NOMO-1 treated with DMSO at 0.1 percent for 48 hours (cell line): Measurements from ENCODE around the gene FAR1.
A peak's percentile ranks its signal among the peaks of the same experiment; 100 is the strongest.
"Not testable (repeated sequence)": the region's sequence is repeated elsewhere in the genome, so short reads cannot be mapped to it uniquely, and the experiment has no call there.

ENCODE experiments used
- DNase-seq: peaks from one replicate; lab custom pipeline; 2025; ENCODE audit not compliant: unreplicated experiment; lab: John Stamatoyannopoulos, UW

Gene FAR1

DNA sequence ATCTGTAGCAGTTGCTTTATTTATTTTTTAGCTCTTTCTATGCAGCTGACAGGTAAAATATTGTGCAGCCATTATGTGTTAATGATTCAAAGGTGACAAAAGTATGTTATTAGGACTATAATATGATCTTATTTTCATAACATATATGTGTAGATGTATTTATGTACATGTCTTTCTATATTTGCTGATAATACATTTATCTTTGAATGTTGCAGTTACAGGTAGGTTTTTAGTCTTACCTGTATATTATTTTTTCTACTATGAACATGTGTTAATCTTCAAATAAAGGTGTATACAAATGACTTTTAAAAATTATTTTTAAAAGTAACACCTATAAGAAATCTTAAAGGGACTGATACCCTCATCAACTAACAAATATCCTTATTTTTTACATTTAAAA, 33.6 kb downstream of the FAR1 start:
- DNase-seq = no peak

DNA sequence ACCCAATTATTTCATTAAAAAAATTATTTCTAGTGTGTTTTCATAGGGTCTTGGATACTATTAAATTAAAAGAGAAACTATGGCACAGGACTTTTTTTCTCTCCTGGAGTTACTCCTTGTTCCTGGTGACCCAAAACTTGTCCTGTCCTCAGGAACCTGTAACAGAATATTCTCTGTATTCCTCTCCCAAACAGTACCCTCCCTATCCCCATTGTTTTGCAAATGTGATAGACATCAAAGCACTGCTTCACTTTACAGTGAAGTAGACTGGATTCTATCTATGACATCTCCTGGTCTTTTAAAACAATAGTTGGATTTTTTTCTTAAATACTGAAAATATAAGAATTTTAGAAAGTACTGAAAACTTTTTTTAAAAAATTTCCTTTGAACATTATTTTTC, 37.2 kb downstream of the FAR1 start:
- no peak for DNase-seq

DNA sequence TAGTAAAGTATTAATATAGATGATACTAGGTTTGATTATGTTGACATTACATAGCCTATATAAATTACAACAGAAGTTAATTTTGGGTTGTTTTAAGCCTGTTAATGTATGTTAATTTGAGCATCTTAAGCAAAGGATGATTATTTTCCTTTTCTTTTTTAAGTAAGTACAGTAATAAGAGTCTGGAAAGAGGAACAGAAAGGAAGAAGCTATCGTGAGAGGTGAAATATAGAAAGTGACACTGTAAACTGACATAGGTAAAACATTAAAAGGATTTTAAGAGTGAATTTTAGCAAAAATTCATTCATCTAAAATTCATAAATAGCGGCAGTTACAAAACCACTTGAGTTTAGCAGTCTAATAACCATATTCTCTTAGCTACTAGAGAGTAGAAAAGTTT, 45.5 kb downstream of the FAR1 start:
- peak; percentile 56 for DNase-seq

DNA sequence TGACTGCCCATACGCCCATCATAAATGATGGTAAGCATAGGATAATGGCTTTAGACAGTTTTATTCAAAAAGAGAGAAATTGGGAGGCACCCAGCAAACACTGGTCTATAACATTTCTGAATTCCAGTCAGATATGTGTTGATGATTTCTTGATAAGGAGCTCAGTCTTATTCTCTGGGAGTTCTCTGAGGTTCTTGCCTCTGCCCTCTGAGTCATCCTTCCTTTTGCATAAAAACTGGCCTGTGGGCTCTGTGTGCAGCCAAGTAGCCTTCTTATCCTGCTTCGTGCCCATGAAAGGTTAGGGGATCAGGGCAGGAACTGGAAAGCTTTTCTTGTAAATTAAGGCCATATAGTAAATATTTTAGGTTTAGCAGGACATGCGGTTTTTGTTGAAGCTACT, 48.9 kb downstream of the FAR1 start:
- no peak for DNase-seq

DNA sequence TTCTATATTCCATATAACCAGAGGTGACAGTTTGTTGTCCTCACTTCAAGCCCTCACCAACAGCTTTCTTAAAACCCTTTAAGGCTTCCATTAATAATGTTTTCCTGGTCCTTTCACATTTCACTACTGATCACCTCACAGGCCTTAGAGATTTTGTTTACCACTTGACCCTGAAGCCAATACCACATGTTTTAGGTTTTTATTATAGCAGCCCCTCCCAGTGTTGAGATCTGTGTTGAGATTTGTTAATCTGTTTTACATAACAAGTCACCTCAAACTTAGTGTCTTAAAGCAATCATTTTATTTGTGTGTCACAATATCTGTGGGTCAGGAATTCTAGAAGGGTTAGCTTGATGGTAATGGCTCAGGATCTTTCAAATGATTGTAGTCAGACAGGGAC, 49.9 kb downstream of the FAR1 start:
- no peak for DNase-seq

DNA sequence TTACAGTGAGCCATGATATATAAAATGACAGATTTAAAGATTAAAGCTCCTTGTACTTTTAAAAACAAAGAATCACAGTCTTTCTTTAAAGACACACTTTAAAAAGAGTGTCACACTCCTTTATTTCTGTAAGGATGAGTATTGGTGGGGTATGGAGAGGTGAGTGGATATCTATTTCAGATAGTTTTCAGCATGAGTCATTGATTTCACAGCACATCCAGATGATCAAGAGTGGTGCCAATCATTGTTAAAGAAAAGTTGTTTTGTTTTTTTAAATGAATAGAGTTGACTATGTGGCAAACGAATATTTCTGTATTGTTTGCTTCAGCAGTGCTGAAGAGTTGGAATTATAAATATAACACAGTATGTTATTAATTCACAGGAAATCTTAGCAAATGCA, 52.5 kb downstream of the FAR1 start:
- DNase-seq = no peak

DNA sequence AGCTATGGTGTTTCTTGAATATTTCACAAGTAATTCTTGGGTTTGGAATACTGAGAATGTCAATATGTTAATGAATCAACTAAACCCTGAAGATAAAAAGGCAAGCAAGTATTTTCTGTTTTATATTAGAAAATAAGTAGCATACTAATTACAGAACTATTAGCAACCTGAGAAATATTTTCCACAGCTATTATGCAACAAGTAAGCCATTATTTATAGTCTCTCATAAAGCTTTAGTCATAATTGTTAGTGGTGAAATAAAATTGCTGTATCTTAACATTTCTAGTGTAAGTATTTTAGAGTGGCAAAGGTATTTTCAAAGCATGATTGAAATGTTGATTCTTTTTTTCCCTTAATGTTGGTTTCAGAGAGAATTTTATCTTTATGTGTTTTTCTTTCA, 53.3 kb downstream of the FAR1 start:
- DNase-seq = no peak

DNA sequence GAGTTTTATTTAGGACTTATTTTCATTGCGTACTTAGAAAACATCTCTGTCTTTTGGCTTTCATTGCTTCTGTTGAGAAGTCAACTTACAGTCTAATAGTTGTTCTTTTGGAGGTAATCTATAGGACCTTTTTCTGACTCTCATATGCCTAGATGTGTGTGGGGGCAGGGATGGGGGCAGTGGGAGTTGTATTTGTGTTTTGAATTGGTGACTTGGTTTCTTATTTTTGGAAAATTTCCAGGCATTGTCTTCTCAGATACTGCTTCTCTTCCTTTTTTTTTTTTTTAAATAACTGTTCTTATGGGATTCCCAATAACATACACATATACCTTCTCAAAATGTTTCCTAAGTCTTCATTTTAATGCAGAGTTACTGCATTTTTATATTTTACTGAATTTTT, 58.0 kb downstream of the FAR1 start:
- DNase-seq = no peak

DNA sequence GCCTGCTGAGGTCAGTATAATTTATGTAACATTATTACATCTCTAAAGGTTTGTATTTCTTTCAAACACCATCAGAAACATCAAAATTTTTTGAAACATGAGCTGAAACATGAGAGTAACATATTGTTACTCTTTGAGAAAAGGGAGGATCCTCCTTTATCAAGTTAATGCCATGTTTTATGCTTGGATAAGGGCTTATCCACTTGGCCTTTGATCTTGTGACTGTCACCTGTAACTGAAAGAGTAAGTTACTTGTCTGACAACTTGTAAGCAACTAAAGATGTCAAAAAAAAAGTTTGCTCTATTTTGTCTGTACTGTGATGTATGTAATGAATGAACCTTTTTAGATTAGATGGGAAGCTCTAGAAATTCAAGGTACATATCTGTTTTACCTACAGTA, 59.6 kb downstream of the FAR1 start:
- DNase-seq = no peak

DNA sequence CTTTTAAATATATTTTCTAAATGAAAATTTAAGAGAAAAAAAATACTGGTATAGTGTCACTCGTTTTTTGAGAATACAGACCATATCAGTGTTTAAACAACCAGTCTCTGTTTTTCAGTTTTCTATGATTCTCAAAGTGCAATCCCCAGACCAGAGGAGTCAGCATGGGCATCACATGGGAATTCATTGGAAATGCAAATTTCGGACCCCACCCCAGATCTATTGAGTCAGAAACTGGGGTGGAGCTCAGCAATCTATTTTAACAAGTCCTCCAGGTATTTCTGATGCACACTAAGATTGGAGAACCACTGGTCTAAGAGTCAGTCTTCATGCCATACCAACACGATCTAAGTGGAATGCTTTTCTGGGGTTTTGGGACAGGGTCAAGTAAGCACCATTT, 66.1 kb downstream of the FAR1 start:
- no peak for DNase-seq

DNA sequence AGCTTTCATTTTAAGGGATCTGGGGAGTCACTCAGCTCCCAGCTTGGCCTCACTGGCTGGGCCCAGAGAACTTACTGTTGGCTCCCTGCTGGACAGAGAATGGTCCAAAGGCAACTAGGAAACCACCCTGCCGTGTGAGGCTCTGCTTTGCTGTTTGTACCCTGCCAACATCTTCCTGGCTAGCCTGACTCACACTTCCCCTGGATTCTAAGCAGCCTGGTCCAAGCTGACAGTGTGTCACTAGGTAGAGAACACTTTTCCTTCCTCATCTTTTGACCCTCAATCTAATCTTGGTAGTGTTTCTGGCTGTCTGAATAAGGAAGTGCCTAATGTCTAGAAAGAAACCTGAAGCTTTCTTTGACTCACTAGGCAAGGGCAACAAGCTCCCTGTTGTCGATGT, 76.7 kb downstream of the FAR1 start:
- DNase-seq = peak; percentile 76

DNA sequence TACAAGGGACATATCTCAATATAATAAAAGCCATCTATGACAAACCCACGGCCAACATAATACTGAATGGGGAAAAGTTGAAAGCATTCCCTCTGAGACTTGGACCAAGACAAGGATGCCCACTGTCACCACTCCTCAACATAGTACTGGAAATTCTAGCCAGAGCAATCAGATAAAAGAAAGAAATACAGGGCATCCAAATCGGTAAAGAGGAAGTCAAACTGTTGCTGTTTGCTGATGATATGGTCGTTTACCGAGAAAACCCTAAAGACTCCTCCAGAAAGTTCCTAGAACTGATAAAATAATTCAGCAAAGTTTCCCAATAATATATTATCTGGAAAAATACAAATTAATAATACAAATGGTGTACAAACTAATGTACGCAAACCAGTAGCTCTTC, 84.8 kb downstream of the FAR1 start:
- not testable (repeated sequence) for DNase-seq

DNA sequence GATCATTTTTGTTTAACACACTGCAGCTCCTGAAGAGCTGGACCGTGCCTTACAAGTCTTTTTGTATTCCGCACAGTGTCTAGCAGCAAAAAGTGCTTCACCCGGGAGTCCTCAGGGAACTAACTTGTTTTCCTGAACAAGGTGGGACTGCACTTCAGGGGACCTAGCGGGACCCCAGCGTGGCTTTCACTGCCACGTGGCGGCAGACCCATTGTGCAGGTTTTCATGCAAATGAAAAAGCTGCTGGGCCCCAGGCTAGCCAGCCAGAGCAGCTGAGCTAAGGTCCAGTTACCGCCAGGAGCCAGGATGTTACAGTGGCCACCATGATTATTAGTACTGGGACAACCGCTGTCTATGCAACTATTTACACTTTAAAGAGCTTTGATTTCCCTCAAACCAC, 90.6 kb downstream of the FAR1 start:
- no peak for DNase-seq

DNA sequence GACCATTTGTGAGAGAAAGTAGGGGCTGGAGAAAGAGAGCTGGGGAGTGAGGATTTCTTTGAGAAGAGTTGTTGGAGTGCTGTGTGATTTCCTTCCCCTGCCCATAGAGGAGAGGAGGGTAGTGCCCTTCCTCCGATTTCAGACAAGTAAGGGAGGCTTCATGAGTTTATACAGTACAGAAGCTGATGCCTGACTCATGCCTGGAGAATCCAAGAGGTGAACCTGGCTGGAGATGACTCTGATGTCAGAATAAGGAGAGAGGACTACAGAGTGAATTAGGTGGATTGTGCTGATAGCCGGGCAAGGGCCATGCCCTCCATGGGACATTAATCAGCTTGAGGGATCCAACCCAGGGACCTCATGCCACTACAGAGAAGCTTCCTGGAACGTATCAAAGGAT, 91.6 kb downstream of the FAR1 start:
- no peak for DNase-seq

DNA sequence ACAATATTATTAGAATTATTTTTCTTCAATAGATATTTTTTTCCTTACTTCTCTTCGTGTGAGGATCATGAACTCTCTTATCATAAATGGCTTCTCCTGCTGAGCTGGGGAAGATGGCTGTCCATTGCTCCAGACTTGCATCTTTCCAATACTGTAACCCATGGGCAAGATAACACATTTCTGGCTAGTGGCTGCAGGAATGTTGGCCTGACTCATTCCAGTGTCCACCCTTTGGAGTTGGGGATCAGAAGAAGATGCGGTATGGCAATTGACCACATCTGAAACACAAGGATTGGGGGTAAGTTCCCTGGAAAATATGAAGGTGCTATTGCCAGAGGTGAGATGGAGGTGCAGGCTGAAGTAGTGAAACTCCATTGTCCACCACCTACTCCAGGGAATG, 92.8 kb downstream of the FAR1 start:
- no peak for DNase-seq

DNA sequence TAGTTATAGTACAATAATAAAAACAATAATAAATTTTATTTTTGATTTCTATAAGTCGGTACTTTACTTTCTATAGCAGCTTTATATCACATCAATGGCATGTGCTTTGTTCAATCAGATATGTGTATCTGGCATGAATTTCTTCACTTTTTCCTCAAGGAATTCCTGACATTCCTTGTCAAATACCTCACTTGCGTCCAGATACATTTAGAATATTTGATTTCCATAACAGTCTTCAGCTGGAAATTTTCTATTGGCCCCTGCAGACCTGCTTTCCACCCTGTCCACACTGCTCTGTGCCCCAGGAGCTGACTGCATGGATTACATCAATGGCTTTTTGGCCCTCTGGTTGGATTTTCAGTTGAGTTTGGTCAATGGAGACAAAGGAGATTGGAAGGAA, 93.2 kb downstream of the FAR1 start:
- DNase-seq = no peak

DNA sequence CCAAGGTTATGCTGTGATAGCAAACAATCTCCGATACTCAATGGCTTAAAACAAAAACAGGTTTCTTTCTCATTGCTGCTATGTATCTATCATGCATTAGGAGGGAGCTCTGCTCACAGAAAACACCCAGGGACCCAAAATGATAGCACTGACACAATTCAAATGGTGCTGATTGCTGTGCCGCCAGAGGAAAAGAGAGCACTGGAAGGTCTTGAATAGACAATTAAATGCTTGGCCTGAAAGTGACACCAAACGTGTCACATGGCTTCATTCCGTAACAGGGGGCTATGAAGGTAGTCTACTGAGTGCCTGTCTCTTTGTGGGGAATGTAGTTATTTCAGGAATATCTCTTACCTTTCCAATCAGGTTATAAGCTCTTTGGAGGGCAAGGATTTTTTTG, 94.2 kb downstream of the FAR1 start:
- DNase-seq = no peak

DNA sequence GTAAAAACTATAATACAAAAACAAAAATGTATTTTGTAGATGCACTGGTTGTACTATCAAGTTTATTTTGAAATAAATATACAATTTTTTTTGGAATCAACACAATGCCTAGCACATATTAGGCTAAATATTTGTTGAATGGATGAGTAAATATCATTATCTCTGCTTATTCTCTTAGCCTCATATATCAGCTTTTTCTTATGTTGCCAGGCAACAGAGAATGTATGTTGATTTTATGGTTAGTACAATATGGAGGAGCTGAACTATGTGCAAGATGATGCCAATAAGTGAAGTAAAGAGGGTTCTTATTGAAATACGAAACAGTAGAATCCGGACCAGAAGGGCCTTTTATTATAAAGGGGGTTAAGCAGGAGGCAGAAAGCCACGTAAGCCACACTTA, 94.9 kb downstream of the FAR1 start:
- no peak for DNase-seq

DNA sequence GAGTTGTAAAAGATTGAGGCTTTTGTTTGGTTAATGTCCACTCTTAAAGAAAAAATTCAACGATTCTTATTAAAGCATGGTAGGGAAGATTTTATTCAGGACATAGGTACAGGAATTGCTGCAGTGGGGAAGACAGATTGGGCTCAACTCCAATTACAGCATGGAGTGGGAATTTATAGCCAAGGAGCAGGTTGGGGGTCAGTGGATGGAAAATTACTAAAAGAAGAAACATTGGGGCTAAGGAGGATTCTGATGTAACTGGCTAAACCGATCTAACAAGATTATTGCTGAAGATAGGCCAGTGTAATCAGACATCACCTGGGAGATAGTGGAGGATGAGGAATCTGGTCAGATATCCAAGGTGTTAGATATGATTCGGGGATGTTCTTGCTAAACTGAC, 97.4 kb downstream of the FAR1 start:
- no peak for DNase-seq

DNA sequence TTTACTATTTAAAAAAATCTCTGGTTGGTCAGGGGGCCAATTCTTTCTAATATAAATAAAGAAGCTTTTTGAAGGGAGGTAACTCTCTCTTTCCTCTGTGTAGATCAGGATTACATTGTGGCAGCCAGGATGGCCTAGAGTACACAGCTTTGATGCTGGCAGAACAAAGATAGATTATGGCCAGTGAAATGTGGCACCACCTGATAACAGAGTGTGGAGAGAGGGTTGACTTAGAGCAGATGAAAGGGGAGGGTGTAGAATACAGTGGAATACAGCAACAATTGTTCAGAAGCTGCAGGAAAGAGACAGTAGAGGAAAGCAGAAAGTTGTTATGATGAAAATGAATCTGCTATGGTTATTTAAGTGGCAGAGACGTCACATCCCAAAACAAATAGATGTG, 99.0 kb downstream of the FAR1 start:
- DNase-seq = no peak

DNA sequence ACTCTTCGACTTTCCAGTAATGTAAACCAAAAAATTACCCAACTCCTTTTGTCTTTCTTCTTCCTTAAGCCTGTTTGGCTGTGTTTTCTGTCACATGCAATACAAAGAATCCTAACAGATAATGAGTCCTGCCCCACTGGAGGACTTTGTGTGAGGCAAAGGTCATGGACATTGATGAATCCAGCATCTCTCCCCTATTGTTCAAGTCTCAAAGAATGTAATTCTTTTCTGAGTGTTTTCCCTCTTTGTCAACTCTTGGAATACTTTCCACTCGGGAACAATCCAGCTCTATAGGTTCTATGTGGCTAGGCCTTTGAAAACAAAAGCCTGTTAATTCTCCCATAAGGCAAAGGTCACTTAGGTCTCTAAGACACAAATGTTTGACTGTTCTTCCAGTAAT, 100.7 kb downstream of the FAR1 start:
- DNase-seq = no peak

DNA sequence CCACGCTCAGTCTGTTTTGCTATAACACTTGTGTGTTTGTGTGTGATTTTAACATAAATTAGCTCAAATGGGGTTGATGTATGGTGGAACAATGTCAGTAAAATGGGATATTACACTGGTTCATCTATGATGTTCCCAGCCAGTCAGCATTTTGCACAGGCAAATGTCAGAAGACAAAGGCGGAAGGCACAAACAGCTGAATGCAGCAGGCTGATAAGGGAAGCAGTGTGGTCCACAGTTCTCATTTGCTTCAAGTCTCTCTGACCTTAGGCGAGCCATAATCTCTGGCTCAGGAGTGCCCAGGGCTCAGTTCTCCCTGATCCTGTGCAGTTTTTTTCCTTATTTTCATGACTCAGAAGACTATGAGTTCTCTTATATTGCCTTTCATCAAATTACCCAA, 102.7 kb downstream of the FAR1 start:
- no peak for DNase-seq

DNA sequence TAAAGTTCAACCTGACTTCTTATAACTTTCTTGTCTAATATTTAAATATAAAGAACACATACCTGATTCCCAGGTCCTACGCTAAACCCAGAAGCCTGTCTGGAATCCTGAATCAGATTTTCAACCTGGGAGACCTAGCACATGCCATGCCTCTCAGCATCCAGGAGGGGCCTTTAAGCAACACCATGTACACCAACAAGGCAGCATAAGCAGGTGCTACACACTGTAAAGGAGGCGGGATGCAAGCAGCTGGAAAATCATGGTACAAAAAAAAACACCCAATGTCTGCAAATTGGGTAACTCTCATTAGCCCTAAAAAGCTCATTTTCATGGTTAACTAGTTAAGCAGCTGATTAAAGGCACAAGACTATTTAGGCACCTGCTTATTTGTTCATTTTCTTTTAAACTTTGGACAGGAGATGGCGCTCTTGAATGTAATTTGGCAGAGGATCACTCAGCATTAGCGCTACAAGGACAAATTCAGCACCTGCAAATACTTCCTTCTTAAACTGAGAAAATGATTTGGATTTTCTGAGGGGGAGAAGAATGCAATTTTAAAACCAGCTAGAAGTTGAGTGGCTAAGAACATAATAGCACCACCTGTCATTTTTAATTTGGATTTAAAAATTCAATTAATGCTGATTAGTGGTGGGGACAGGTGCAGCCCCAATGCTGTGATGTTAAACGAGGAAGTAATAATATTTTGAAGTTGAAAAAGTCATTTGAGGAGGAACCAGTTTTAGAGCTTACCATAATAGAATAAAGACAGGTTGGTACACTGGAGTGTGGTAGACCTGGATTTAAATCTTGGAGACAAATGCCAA, 104.0 kb downstream of the FAR1 start:
- DNase-seq = peak; percentile 74
